Body of pancreas (tissue), 4 donors: Measurements from ENCODE around the gene TMEM130.

Source experiments
- CTCF ChIP-seq, 7 experiments: fragments of 450-650 bp in 4 of 7; fragments of 200-600 bp in 3 of 7; sonication (generic) in 3 of 7; IDR thresholded peaks; one replicate each; pipeline ENCODE4 v1.5.1; 2016 to 2019; ENCODE audit warnings: antibody characterized with exemption in 7 of 7
- POLR2A ChIP-seq, 3 donors: fragments of 450-650 bp; IDR thresholded peaks; one replicate each; pipeline ENCODE4 v1.6.1; 2016; ENCODE audit warnings: antibody characterized with exemption in 3 of 3, mild to moderate bottlenecking in 2 of 3

DNA sequence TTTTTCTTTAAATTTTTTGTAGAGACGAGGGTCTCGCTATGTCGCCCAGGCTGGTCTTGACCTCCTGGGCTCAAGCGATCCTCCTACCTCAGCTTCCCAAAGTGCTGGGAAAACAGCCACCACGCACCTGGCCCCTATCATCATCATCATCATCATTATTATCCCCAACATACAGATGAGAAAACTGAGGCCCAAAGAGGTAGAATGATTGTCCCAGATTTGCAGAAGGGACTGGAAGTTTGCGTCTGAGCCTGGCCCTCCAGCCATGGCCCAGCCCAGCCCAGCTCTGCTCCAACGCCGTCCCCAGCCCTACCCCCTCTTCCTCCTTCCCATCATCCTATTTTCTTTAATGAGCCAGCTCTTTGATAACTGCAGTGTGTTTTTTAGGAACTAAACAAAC, 34.9 kb downstream of the TMEM130 start:
- TF ChIP-seq POLR2A (IDR thresholded peaks at IDR 0.05) (no peak), CTCF (IDR thresholded peaks at IDR 0.05) (no peak)
